NCI-H1417 (cell line): ENCODE data around the gene TM7SF2.
A peak's percentile ranks its signal among the peaks of the same experiment; 100 is the strongest.
"Not testable (repeated sequence)": the region's sequence is repeated elsewhere in the genome, so short reads cannot be mapped to it uniquely, and the experiment has no call there.

Experiments used
- DNase-seq, 3 experiments: peaks; one replicate each; lab custom pipeline; 2025; lab: John Stamatoyannopoulos, UW

TM7SF2 gene

DNA sequence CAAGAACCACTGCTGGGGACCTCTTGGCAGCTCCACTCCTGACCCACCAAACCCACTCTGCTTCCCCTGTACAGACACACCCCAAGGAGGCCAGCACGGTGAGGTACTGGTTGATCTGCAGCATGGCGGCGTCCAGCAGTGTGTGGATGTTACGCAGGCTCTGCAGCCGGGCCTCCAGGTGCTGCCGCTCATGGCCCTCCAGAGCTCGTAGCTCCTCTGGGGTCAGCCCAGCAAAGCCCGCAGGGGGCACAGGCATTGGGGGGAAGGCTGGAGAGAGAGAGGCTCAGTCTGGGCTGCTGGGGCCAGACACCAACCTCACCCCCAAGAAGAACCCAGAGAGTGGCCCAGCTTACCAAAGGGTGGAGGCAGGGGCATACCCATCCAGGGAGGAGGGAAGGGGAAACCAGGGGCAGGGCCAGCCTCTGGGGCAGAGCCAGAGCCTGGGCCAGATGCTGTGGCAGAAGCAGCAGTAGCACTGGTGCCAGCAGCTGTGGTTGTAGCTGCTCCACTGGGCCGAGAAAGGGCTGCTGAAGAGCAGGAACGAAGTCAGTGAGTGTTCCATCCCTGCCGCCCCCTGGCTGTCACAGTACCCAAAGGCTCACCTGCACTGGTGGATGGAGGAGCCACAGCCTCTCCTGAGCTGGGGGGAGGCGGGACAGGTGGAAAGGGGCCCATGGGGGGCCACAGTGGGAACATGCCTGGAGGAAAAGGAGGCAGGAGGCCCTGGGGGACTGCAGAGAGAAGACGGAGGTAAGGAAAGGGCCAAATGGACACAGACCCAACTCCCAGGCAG is 18.2 kb downstream of the TM7SF2 start:
- DNase-seq, result no peak

DNA sequence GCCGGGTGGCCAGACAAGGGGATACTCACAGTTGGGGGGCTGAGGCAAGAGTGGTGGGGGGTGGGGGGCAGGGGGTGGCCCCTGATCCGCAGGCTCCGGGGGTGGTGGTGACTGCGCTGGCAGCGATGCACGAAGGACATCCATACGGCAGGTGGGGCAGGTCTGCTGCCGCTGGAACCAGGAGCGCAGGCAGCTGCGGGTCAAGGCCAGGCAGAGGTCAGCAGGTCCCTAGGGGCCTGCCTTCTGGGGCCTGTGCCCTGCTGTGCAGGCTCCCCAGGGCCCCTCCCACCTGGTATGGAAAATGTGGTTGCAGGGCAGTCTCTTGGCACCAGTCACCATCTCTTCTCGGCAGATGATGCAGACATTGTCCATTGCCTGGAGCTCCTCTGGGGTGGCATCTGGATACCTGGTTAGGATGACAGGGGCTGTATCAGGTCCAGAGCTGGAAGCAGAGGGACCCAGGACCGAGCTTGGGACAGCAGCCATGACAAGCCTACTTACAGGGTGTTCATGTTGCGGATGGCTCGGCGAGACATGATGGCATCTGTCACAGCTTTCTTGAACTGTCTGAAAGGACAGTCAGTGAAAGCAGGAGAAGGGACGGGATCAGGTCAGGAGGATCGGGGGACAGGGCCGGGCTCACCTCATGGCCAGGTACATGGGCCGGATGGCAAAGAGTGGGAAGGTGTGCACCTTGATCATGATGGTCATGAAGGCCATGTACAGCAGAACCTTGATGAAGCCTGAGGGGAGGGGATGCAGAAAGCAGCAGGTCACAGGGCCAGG is 19.2 kb downstream of the TM7SF2 start:
- DNase-seq, result no peak

DNA sequence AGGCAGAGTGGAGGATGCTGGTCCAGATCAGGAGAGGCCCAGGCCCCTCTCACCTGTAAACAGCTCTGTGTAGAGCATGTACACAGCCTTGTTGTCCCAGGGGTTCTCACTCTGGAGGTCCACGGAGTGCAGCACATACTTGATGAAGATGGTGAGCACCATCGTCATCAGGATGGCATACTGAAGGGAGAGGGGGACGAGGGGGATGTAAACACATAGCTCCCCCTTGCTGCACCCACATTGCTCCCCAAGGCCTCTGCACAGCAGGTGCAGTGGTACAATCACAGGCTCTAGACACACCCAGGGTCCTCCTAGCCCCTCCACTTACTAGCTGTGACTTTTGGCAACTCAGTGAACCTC is 19.7 kb downstream of the TM7SF2 start:
- DNase-seq, result no peak

DNA sequence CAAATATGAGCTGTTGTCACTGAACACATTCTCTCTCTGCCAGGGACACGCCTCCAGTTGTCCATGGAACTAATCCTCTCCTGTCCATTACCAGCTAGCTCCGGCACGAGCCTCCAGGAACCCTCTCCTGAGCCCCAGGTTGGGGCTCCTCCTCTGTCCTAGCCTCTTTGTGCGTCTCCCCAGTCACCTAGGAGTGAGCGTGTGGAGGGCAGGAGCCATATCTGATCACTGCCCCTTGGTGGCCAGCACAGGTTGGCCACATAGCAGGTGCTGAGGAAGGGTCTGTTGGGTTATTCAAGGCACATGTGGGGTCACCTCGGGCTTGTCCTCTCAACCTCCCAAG is 20.2 kb downstream of the TM7SF2 start:
- DNase-seq, result no peak

DNA sequence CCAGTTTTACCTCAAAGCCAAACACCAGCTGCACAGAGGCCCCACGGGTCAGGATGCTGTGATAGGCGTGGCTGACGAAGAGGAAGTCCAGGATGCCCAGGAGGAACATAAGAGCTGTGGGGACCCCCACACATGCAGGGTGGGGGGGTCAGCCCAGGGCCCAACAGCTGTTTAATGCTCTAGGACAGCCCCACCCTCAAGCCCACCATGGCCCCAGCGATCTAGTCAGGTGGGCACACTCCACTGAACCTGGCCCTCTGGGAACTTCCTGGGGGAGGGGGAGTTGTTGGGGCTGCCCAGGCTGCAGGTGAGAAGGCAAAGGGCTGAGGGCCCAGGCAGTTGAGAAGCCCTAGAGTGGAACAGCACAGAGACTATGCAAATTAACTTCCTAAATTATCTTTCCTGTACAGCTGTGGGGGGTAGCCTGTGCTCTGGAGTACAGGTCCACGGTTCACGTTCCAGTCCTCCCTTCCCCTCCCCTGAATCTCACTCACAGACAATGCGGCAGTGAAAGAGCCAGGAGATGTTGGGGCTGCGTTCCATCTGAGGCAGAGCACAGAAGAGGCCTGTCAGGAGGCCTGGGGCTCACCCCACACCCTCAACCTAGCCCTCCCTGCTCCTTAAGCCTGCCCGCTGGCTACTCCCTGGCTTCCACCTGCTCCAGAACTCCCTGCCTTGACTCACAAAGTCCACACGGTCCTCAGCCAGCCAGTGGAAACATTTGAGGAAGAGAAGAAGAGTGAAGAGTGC is 20.7 kb downstream of the TM7SF2 start:
- no peak for DNase-seq

DNA sequence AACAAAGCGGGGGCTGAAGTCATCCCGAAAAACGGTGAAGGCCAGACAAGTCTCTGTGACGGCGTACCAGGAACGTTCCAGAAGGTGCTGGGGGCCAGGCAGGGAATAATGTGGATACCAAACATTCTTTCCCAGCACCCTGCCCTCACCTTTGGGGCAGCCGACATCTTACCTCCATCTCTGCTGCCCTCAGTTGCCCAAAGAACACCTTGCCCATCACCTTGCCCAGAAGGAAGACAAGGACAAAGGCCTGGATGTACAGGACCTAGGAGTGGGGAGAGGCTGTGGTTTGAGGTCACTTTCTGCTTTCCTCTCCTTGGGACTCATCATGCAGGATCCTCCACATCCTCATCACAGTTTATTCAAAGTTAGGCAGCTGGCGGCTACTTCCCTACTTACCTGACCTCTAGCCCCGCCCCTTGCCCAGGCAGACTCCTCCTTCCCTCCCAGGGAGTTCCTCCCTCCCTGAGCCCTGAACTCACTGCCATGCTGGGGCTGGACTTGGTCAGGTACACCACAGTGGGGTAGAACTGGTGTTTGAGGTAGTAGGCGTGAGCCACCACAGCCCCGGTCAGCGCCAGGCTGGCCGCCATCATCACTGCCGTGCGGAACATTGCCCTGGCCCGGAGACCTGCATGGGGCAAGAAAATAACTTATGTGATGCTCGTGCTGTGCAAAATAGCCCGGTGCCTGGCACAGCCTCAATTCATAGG is 21.5 kb downstream of the TM7SF2 start:
- peak in 1 of 3 experiments; percentile 35 for DNase-seq

DNA sequence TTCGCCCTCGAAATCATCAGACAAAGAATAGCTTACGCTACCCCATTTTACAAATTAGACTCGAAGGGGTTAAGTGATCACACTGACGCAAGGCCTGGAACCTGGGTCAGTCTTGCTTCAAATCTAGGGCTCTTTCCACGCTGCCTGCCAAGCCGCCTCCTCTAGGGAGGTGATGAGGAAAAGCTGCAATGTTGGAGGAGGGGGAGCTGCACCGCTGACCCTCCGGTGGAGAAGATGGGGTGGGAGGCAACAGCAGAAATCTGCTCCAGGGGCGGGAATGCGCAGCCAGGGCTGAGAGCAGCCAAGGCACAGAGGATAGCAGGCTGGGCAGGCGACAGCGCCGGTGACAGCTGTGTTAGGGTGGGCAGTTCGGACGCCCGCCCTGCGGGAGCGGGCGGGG is 22.1 kb downstream of the TM7SF2 start:
- DNase-seq, result no peak

DNA sequence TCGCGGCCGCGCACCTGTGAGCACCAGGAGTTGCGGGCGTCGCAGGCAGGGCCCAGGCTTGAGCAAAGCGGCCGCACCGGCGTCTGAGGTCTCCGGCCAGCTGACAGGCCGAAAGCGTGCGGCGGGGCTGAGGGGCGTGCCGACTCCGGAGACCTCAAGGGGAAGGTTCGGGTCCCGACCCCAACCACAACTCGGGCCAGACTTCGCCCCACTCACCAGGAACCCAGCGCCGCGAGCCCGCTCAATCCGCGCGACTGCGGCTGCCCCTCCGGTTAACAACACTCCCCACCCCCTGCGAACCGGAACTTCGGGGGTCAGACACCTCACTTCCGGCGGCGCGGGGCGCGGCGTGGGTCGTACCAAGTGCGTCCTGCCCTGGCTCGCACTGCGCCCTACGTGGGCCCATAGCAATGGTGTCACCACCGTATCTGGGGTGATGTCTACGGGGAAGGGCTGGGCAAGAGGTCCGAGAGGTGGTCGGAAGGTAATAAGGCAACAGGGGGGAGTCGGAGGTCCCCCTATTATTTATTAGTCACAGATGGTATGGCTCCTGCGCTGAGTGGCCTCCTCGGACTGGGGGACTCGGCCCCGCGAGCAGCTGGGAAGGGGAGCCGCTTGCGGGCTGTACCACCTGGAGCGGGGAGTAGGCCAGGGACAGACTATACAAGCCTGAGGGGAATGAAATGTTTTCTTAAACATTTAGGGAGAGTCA is 22.7 kb downstream of the TM7SF2 start, which contains the start of gene SYVN1:
Gene SYVN1, minus strand, starts transcription at position 280 of the 712 bp plus-strand sequence. CDS start 918 bp downstream, outside the sequence.
- peak; percentile 85 to 99 (median 99) for DNase-seq

DNA sequence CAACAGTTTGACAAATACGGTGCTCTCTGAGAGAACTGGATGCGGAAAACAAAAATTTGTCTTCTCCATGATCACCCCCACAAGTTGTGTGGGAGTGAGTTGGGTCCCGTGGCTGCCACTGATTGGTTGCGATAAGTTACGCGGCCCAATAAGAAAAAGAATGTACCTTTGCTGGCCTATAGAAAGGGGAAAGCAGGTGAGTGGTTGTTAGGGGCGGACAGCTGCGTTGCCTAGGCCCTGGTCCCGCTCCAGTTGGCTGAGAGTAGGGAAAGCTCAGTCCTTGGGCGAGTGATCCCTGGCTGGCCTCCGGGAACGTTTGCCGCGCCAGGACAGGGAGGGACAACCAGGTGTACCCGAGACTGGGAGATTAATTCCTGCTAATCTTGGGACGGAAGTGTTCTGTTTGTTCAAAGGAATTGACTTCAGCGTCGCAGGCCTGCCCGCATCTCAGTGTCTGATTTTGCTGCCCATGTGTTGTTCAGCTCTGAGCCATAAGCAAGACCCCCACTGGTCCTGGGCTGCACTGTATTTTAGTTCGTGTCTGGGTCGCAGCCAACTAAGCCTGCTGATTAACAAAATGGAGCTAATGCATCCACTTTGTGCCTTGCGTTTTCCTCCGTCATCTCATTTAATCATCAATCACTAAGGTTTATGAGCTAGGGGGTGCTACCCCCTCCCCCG is 23.4 kb downstream of the TM7SF2 start:
- DNase-seq, result peak; percentile 93 to 99 (median 99)

DNA sequence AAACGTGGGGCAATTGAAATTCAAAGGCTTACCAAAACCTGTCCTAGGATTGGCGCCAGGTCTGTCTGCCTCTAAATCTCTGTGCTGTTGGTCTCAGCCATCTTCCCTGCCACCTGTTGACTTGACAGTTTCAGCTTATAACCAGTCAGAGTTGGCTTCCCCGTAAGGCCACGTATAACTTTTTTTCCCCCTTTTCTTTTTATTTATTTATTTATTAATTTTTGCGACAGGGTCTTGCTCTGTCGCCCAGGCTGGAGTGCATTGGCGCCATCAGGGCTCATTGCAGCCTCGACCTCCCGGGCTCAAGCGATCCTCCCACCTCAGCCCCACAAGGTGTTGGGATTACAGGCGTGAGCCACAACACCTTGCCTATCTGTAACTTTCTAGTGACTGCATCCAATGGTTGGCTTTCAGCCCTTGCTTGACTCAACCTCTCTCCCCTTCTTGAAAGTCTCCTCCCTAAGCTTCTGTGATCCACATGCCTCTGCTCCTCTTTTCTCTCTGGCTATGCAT is 24.0 kb downstream of the TM7SF2 start:
- no peak for DNase-seq

DNA sequence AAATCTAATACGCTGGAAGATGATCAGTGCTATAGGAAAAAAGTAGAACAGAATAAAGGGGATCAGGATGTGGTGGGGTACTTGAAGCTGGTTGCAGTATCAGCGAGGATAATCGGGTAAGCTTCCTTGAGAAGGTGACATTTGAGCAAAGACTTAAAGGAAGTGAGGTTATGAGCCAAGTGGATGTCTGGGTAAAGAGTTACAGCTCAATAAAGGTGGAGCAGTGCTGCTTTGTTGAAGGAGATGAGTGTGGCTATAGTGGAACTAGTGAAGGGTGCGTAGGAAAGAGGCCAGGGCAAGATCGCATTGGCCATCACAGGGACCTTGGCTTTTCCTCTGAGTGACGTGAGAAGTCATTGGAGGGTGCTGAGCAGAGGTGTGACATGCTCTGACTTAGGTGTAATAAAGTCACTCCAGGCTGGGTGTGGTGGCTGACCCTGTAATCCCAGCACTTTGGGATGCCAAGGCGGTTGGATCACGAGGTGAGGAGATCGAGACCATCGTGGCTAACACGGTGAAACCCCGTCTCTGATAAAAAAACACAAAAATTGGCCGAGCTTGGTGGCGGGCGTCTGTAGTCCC is 24.9 kb downstream of the TM7SF2 start:
- DNase-seq, result no peak

DNA sequence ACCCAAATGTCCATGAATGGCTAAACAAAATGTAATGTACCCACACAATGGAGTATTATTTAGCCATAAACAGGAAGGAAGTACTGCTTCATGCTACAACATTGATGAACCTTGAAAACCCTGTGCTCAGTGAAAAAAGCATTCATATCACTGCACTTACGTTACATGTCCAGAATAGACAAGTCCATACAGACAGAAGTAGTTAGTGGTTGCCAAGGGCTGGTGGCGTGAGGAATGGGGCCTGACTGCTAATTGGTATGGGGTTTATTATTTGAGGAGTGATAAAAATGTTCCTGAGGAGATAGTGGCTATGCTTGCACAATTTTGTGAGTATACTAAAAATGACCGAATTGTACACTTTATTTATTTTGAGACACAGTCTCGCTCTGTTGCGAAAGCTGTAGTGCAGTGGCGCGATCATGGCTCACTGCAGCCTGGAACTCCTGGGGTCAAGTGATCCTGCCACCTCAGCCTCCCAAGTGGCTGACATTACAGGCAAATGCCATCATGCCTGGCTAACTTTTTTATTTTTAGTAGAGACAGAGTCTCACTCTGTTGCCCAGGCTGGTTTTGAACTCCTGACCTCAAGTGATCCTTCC is 30.3 kb downstream of the TM7SF2 start:
- no peak for DNase-seq

DNA sequence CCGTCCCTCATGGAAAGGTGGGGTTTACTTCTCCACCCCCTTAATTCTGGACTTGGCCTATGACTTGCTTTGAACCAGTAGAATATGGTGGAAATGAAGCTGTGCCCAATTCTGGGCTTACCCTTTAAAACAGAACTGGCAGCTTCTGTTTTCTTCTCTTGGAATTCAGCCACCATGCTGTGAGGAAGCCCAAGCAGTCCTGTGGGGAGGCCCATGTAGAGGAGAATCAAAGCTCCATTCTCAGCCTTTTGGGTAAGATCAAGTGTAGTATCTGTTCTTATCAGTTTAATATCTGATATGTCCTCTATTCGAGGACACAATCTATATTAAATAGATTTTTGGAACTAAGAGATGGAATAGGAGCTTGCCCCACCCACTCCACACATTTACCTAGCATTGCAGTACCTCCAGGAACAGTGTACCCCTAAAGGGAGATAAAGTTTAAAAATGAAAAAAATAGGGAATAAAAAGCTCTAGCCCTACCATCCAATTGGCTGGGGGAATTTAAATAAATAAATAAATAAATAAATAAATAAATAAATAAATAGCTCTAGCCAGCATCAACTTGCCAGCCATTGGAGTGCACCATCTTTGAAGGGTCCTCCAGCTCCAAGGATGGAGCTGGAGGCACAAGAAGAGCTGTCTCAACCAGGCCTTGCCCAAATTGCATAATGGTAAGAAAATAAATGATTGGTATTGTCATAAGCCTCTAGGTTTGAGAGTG is 35.8 kb downstream of the TM7SF2 start:
- no peak for DNase-seq

DNA sequence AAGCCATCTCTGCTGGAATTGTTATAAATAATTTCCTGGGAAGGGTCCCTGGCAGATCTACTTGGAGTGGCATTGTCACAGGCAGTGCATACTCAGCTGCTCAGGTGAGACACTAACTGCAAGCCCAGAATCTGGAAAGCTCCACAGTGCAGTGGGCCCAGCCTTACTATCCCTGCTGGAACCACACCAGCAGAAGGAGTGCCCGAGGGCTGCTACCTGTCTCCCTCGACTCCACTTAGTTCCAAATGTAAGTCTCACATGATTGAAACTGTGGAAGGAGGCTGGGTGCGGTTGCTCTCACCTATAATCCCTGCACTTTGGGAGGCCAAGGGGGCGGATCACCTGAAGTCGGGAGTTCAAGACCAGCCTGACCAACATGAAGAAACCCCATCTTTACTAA is 37.0 kb downstream of the TM7SF2 start:
- no peak for DNase-seq

DNA sequence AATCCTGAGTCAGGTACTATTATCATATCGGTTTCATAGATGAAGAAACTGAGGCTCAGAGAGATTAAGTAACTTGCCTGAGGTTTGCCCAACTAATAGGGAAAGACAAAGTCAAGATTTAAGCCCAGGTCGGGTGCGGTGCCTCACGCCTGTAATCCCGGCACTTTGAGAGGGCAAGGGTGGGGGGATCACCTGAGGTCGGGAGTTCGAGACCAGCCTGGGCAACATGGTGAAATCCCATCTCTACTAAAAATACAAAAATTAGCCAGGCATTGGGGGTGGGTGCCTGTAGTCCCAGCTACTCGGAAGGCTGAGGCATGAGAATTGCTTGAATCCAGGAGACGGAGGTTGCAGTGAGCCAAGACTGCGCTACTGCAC is 38.4 kb downstream of the TM7SF2 start:
- not testable (repeated sequence) for DNase-seq

DNA sequence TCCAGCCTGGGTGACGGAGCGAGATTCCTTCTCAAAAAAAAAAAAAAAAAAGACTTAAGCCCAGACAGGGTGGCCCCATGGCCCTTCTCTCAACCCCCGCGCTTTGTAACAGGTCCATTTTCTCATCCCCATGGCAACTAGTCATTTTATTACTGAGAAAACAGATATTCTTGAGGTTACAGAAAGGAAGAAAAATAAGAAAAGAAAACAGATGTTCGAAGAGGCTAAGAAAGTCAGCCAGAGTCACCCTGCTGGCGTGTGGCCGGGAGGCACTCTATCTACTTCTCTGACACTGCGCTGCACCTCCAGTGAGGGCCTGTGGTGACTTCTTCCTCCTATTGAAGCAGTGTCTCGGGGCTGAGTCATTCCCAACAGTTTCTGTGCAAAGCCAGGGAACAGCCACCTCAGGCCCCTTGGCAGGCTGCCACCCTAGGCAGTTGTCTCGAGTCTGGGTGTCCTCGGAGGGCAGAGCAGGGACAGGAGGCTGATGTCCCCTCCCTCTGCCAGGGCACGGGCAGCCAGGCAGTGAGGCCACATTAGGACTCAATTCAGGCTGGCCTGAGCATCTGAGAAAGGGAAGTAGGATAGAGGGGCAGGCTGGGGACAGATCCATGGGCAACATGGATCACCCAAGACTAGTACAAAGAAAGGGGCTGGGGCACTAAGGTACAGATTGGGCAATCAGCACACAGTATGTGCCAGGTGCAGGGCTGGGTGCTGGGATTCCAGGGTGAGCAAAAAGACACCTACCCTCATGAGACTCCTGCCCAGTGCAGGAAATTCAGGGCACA is 39.0 kb downstream of the TM7SF2 start:
- DNase-seq, result peak in 2 of 3 experiments; percentile 23 to 45

DNA sequence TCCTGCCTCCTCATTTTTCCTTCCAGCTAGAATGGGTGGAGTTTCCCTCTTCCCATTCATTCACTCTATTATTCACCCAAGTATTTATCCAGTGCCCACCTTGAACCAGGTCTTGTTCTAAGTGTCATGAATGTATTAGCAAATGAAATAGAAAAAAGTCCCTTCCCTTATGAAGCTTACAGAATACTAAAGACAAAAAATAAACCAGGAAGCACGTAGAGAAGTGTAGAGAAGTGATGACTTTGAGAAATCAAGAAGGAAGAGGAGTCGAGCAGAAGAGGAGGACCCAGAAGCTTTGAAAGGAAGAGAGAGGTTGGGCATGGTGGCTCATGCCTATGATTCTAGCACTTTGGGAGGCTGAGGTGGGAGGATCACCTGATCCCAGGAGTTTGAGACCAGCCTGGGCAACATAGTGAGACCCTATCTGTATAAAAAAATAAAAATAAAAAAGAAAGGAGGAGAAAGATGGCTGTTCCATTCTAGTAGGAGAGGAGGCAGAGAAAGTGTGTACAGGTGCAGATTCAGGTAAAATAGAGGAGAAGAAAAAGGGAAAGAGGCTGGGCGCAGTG is 39.7 kb downstream of the TM7SF2 start:
- DNase-seq, result no peak

DNA sequence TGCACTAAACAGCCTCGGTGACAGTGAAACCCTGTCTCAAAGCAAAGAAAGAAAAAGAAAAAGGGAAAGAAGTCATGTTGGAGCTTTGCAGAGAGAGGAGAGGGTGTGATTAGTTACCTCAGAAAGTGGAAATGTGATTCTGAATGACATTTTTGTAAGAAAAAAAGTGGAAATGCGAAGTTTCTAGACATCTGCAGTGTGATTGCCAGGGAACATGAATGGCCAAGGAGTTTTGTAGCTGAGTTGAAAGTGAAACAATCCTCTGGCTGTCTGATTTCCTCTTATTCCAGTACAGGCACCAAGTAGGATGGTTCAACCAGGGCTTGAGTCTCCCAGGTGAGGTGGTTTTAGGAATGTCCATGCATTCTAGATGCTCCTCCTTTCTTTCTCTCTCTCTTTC is 40.5 kb downstream of the TM7SF2 start:
- DNase-seq, result no peak
